Measurements from ENCODE around the gene VGLL1. TPM values are rescaled to one million over a fixed set of nuclear protein-coding genes. Genes with fewer than 3 reads are reported as not detected.

The VGLL1 gene
- polyA plus RNA-seq, 1 donor from 2014 or later = not detected

GRCh38 chrX:136546371-136546781 lies 14.4 kb downstream of the VGLL1 start:
- H3K9ac ChIP-seq (ENCODE audit: low read length) = no peak overlapping the region
- H3K4me2 ChIP-seq (ENCODE audit: low read length) = no peak overlapping the region
- H3F3A ChIP-seq (ENCODE audit: insufficient read depth, low read length, poor library complexity, severe bottlenecking) = no peaks in the 10 kb centered on the region
- H4K20me1 ChIP-seq (ENCODE audit: insufficient read depth) = no peaks in the 10 kb centered on the region
- H3K27ac ChIP-seq (ENCODE audit: low read length) = no peak overlapping the region
- H3K79me2 ChIP-seq (replicated peaks; ENCODE audit: insufficient read depth, low read length) = no peaks in the 10 kb centered on the region
- TF ChIP-seq TAF1 (IDR thresholded peaks at IDR 0.05; ENCODE audit: low read depth) (no peak), EZH2 (IDR thresholded peaks at IDR 0.05; ENCODE audit: borderline replicate concordance, insufficient read depth, low read length, poor library complexity, severe bottlenecking) (no peak), CTCF (IDR thresholded peaks at IDR 0.05; ENCODE audit: poor library complexity, severe bottlenecking) (no peak), EP300 (conservative IDR thresholded peaks at IDR 0.05; ENCODE audit: poor library complexity, severe bottlenecking) (no peak), SMC3 (conservative IDR thresholded peaks at IDR 0.05; ENCODE audit: poor library complexity) (no peak), POLR2AphosphoS5 (IDR thresholded peaks at IDR 0.05) (no peak), RAD21 (conservative IDR thresholded peaks at IDR 0.05) (no peak), MXI1 (conservative IDR thresholded peaks at IDR 0.05; ENCODE audit: poor library complexity, severe bottlenecking) (no peak)
- TF ChIP-seq, protein P1, sequence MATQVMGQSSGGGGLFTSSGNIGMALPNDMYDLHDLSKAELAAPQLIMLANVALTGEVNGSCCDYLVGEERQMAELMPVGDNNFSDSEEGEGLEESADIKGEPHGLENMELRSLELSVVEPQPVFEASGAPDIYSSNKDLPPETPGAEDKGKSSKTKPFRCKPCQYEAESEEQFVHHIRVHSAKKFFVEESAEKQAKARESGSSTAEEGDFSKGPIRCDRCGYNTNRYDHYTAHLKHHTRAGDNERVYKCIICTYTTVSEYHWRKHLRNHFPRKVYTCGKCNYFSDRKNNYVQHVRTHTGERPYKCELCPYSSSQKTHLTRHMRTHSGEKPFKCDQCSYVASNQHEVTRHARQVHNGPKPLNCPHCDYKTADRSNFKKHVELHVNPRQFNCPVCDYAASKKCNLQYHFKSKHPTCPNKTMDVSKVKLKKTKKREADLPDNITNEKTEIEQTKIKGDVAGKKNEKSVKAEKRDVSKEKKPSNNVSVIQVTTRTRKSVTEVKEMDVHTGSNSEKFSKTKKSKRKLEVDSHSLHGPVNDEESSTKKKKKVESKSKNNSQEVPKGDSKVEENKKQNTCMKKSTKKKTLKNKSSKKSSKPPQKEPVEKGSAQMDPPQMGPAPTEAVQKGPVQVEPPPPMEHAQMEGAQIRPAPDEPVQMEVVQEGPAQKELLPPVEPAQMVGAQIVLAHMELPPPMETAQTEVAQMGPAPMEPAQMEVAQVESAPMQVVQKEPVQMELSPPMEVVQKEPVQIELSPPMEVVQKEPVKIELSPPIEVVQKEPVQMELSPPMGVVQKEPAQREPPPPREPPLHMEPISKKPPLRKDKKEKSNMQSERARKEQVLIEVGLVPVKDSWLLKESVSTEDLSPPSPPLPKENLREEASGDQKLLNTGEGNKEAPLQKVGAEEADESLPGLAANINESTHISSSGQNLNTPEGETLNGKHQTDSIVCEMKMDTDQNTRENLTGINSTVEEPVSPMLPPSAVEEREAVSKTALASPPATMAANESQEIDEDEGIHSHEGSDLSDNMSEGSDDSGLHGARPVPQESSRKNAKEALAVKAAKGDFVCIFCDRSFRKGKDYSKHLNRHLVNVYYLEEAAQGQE (IDR thresholded peaks at IDR 0.05; ENCODE audit: borderline replicate concordance) = no peak
- H3K9me3 ChIP-seq (ENCODE audit: low read length) = no peaks in the 10 kb centered on the region
- H3K9me2 ChIP-seq (ENCODE audit: insufficient read depth, low read length) = no peaks in the 10 kb centered on the region
- H3K36me3 ChIP-seq (ENCODE audit: insufficient read depth, low read length) = no peaks in the 10 kb centered on the region
- H3K4me3 ChIP-seq (ENCODE audit: low read length) = no peak overlapping the region
- no peaks in the 10 kb centered on the region for H3K27me3 ChIP-seq (ENCODE audit: insufficient read depth, low read depth, low read length)
- H2AFZ ChIP-seq (ENCODE audit: low read depth, low read length) = no peak overlapping the region

DNA sequence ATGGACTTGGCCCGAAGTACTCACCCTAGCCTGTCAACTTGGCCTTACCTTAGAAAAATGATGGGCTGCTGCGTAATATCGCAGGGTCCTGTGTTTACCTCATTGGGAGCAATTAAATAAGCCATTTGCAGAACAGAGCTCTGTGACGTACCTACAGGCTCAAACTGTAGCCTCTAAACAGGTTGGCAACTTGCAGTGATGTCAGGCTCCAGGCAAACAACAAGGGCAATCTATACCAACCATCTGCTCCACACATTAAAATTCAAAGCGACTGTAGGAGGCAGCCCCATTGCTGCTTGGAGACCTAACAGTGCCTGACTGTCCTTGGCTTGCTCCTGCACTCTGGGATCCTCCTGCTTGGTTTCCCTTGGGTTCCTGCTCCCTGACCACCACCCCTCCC lies 17.2 kb downstream of the VGLL1 start:
- H3K27me3 ChIP-seq (ENCODE audit: insufficient read depth, low read depth, low read length) = no peaks in the 10 kb centered on the region
- H2AFZ ChIP-seq (ENCODE audit: low read depth, low read length) = no peak overlapping the region
- no peak overlapping the region for H3K4me3 ChIP-seq (ENCODE audit: low read length)
- no peak overlapping the region for H3K9ac ChIP-seq (ENCODE audit: low read length)
- no peaks in the 10 kb centered on the region for H3K9me3 ChIP-seq (ENCODE audit: low read length)
- TF ChIP-seq POLR2AphosphoS5 (IDR thresholded peaks at IDR 0.05) (no peak), CTCF (IDR thresholded peaks at IDR 0.05; ENCODE audit: poor library complexity, severe bottlenecking) (no peak), TAF1 (IDR thresholded peaks at IDR 0.05; ENCODE audit: low read depth) (no peak), EP300 (conservative IDR thresholded peaks at IDR 0.05; ENCODE audit: poor library complexity, severe bottlenecking) (no peak), EZH2 (IDR thresholded peaks at IDR 0.05; ENCODE audit: borderline replicate concordance, insufficient read depth, low read length, poor library complexity, severe bottlenecking) (no peak), RAD21 (conservative IDR thresholded peaks at IDR 0.05) (no peak), MXI1 (conservative IDR thresholded peaks at IDR 0.05; ENCODE audit: poor library complexity, severe bottlenecking) (no peak)
- TF ChIP-seq, protein P1 (IDR thresholded peaks at IDR 0.05; ENCODE audit: borderline replicate concordance) = no peak
- H3K36me3 ChIP-seq (ENCODE audit: insufficient read depth, low read length) = no peaks in the 10 kb centered on the region
- H3K4me2 ChIP-seq (ENCODE audit: low read length) = no peak overlapping the region
- H3K9me2 ChIP-seq (ENCODE audit: insufficient read depth, low read length) = no peaks in the 10 kb centered on the region
- no peaks in the 10 kb centered on the region for H4K20me1 ChIP-seq (ENCODE audit: insufficient read depth)
- no peaks in the 10 kb centered on the region for H3F3A ChIP-seq (ENCODE audit: insufficient read depth, low read length, poor library complexity, severe bottlenecking)
- H3K79me2 ChIP-seq (replicated peaks; ENCODE audit: insufficient read depth, low read length) = no peaks in the 10 kb centered on the region
- no peak overlapping the region for H3K27ac ChIP-seq (ENCODE audit: low read length)

Data from neural cell (in vitro differentiated cells).